ENCODE measurements around the gene MLLT3.
A peak's percentile ranks its signal among the peaks of the same experiment; 100 is the strongest.

MLLT3 gene

GRCh38 chr9:20321423-20322082, 300.7 kb downstream of the MLLT3 start:
- H3K27ac ChIP-seq: peak overlapping the region; percentile 76
- DNase-seq (ENCODE audit: low read depth, low spot score): no peak

DNA sequence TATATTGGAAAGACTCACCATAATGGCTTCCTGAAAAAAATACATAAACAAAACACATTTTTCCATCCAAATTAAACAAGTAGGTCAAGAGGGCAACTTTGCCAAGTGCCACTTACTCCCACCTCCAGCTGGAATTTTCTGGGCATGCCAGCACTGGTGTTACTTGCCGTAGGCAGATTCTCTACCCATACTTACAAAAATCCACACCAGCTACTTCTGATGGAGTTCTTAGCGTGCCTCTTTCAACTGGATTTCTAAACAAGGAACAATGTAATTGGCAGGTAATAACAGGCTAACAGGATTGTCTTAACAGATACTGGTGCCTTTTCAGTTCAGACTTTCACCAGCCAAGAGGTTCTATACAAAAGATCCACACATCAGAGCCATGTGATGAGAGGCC, 301.4 kb downstream of the MLLT3 start:
- peak; percentile 52 for DNase-seq (ENCODE audit: low read depth, low spot score)

DNA sequence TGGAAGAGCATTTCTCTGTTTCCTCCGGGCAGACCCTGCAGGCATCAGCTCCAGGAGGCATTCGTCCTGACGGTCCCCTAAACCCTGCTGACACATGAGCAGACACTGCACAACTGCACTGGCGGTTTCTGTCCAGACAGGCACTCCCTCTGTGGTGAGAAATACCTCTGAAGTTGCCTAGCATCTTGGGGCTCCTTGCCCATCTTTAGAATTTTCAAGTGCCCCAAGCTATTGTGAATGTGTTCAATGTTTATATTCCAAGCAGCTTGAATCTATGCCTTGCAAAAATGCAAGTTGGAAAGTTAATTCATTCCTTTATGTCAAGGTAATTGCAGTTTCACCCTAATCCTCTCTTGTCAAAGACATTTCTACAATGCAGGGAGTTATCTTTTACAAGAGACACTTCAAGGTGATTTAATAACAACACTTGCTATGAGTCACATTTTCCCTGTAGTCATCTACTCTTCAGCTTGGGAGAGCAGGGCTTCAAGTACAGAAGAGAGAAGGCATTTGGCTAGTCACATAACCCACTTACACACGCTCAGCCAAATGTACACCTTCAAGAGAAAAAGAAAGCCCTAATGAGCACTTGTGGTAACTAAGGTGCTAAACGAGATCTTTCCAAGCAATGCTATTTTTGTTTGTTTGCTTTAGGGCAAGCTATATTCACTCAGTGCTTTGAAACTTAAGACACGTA, 302.5 kb downstream of the MLLT3 start:
- peak overlapping the region; percentile 76 for H3K27ac ChIP-seq
- DNase-seq (ENCODE audit: low read depth, low spot score): peak; percentile 73

More for the DNA sequence above, 301.4 kb downstream of the MLLT3 start:
- H3K27ac ChIP-seq: peak overlapping the region; percentile 76

DNA sequence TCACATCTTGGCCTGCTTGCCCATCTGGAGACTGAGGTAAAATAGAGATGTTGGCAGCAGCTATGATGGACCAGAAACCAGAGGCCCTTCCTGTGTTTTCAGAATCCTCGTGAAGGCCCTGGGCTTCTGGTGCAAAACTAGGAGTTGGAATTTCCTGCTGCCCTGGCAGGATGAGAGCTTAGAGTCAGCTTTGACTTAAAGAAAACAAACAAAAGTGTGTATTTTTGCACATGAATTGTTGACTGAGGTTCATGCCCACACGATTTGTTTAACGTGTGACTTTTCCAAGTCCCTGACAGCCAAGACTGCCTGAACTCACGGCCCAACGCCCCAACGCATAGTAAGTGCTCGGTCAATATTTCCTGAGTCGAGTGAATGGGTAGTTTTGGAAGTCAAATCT, 303.1 kb downstream of the MLLT3 start:
- no peak for DNase-seq (ENCODE audit: low read depth, low spot score)
- H3K27ac ChIP-seq: peak overlapping the region; percentile 76

GRCh38 chr9:20317701-20318100, 304.6 kb downstream of the MLLT3 start:
- no peak for DNase-seq (ENCODE audit: low read depth, low spot score)
- H3K27ac ChIP-seq: no peak overlapping the region

GRCh38 chr9:20316372-20316771, 305.9 kb downstream of the MLLT3 start:
- no peak for DNase-seq (ENCODE audit: low read depth, low spot score)
- no peak overlapping the region for H3K27ac ChIP-seq

- peak; percentile 73 for DNase-seq (ENCODE audit: low read depth, low spot score)
- H3K27ac ChIP-seq: peak overlapping the region; percentile 35
Observed at GRCh38 chr9:20315677-20316076, 306.6 kb downstream of the MLLT3 start.

GRCh38 chr9:20314981-20315380, 307.3 kb downstream of the MLLT3 start:
- H3K27ac ChIP-seq: peak overlapping the region; percentile 35
- DNase-seq (ENCODE audit: low read depth, low spot score): no peak

GRCh38 chr9:20313415-20313814, 308.9 kb downstream of the MLLT3 start:
- DNase-seq (ENCODE audit: low read depth, low spot score): no peak
- peak overlapping the region; percentile 46 for H3K27ac ChIP-seq

DNA sequence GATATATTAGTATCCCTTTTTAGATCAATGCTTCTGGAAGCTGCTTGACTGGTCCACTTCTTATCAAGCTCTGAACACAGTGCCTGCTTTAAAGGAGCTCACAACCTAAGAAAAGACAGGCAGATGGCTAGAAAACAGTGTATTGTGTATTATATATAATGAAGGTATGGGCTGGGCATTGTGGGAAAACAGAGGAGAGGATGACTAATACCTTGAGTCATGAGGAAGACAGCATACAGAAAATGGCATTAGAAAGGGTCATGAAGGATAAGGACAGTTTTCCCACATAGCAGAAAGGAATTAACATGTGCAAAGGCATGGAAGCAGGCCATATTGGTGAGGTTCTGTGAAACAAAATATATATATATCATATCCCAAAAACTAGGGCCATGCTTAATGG, 309.6 kb downstream of the MLLT3 start:
- no peak for DNase-seq (ENCODE audit: low read depth, low spot score)

GRCh38 chr9:20310024-20310423, 312.3 kb downstream of the MLLT3 start:
- no peak overlapping the region for H3K27ac ChIP-seq
- no peak for DNase-seq (ENCODE audit: low read depth, low spot score)

More for the DNA sequence above, 309.6 kb downstream of the MLLT3 start:
- H3K27ac ChIP-seq: peak overlapping the region; percentile 46

DNA sequence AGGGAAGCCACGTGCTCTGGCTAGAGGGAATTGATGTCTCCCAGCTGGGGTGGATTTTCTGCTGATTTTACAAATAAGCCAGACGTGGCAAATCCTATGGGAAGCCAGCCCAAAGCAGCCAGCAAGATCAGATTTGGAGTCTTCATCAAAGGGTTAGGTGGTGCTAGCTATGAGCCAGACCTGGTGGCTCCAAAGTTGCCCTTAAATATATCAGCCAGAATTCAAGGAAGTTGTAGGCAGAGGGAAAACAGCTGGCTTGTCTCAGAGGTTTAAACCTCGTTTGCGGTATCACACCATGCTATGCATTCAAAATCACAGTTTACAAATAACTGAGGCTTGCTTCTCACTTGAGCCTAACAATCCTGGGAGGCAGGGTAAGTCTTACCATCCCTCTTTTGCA, 313.2 kb downstream of the MLLT3 start:
- no peak for DNase-seq (ENCODE audit: low read depth, low spot score)
- H3K27ac ChIP-seq: no peak overlapping the region

- DNase-seq (ENCODE audit: low read depth, low spot score): no peak
- no peak overlapping the region for H3K27ac ChIP-seq
Observed at GRCh38 chr9:20307621-20308020, 314.7 kb downstream of the MLLT3 start.

DNA sequence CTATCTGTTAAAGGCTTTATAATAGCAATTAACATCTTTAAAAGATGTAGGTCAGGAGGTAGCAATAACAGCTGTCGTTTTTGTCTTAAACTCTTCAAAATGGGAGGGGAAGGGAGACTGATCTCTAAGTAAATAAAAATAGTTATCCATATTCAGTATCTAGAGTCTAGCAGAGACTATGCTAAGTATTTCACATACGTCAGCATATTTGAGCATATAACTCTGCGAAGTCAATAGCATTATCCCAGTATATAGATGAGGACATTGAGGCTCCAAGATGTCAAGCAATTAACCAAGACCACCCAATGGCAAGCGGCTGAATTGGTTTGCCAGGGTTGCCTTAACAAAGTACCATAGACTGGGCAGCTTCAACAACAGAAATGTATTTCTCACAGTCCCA, 316.8 kb downstream of the MLLT3 start:
- no peak for DNase-seq (ENCODE audit: low read depth, low spot score)
- no peak overlapping the region for H3K27ac ChIP-seq

- DNase-seq (ENCODE audit: low read depth, low spot score): no peak
- H3K27ac ChIP-seq: no peak overlapping the region
Observed at GRCh38 chr9:20303996-20304395, 318.3 kb downstream of the MLLT3 start.

- DNase-seq (ENCODE audit: low read depth, low spot score): no peak
- no peak overlapping the region for H3K27ac ChIP-seq
Observed at GRCh38 chr9:20303066-20303465, 319.2 kb downstream of the MLLT3 start.

- no peak overlapping the region for H3K27ac ChIP-seq
- no peak for DNase-seq (ENCODE audit: low read depth, low spot score)
Observed at GRCh38 chr9:20302197-20302596, 320.1 kb downstream of the MLLT3 start.

GRCh38 chr9:20300430-20301115, 321.7 kb downstream of the MLLT3 start:
- no peak for DNase-seq (ENCODE audit: low read depth, low spot score)
- no peak overlapping the region for H3K27ac ChIP-seq

- no peak for DNase-seq (ENCODE audit: low read depth, low spot score)
- H3K27ac ChIP-seq: peak overlapping the region; percentile 20
Observed at GRCh38 chr9:20297646-20298084, 324.6 kb downstream of the MLLT3 start.

DNA sequence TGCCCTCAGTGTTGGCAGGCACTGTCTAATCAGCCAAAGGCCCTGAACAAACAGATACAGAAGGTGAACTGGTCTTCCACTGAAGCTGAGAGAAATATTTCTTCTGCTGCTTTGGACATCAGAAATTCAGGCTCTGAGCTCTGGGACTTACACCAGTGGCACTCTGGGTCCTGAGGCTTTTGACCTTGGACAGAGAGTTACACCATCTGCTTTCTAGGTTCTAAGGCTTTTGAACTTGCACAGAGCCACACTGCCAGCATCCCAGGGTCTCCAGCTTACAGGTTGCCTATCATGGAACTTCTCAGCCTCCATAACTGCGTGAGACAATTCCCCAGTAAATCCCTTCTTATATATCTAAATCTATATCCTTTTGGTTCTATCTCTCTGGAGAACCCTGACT, 326.7 kb downstream of the MLLT3 start:
- no peak overlapping the region for H3K27ac ChIP-seq
- no peak for DNase-seq (ENCODE audit: low read depth, low spot score)

DNA sequence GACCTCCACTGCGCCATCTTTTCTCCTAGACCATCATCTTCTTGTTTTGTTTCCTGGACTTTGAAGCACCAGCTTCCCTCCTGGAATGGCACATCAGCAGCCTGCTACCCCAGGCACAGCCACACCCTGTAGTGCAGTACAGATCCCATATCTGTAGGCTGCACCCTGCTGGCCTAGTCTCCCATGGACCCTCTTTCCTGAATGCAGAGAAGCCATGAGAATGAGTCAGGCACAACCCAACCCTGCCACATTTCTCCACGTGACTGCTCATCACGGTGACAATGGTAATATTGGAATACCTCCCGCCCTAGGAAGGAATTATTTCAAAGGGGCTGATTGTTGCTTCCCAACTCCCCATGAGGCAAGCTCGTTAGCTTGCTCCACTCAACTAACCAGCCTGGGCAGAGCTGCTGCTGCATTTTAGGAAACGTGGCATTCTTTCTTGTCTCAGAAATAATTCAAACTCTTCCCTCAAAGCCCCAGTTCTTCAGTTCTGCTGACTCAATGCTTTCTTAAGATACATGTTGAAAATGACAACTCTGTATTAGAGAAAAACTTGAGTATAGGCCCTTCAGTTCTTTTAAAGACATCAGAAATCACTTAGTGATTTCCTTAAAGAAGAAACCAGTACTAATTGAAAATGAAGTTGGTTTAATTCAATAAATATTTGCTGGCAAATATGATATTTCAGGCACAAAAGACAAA, 328.1 kb downstream of the MLLT3 start:
- no peak for DNase-seq (ENCODE audit: low read depth, low spot score)
- H3K27ac ChIP-seq: no peak overlapping the region

Data from epithelial cell of prostate (primary cell).